ENCODE results near the gene SCD5. TPM values are rescaled to one million over a fixed set of nuclear protein-coding genes. Genes with fewer than 3 reads are reported as not detected.

SCD5 gene
- total and polyA plus RNA-seq, 2 of the 4 experiments (the other 2 are of a cell fraction): 12.4 to 13.5 TPM

DNA sequence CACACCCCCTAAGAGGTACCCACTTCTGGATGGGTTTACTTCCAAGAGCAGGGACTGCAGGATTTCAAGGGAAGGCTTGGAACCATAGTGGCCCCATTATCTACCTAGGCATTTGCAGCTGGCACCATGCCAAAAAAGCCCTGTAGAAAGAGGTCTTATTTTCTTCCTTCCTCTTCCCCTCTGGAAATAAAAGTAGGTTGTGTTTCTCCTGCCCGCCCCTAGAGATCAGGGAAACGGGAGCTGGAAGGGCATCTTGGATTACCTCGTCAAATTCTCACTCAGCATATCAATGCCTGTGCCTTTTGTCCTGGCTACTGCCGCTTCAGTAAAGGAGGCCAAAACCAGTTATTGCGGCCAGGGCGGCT is 1.6 kb downstream of the SCD5 start:
- TF ChIP-seq SMC3 (IDR thresholded peaks at IDR 0.05; ENCODE audit: low read depth, low read length) (no peak), NFE2L2 (IDR thresholded peaks at IDR 0.05; ENCODE audit: low read depth, low read length) (no peak), FOS (IDR thresholded peaks at IDR 0.05; ENCODE audit: low read depth, low read length) (no peak), RFX5 (IDR thresholded peaks at IDR 0.05; ENCODE audit: low read depth, low read length) (no peak), RCOR1 (IDR thresholded peaks at IDR 0.05; ENCODE audit: insufficient replicate concordance, low read length) (no peak), BHLHE40 (IDR thresholded peaks at IDR 0.05; ENCODE audit: low read depth, low read length) (no peak), RAD21 (IDR thresholded peaks at IDR 0.05; ENCODE audit: low read length) (no peak), POLR2A (IDR thresholded peaks at IDR 0.05; ENCODE audit: low read depth, low read length) (no peak), MAZ (IDR thresholded peaks at IDR 0.05; ENCODE audit: borderline replicate concordance, low read depth, low read length) (no peak), CHD1 (IDR thresholded peaks at IDR 0.05; ENCODE audit: low read depth, low read length) (no peak), CEBPB (IDR thresholded peaks at IDR 0.05; ENCODE audit: low read depth, low read length) (no peak)
- TF ChIP-seq, protein P1, sequence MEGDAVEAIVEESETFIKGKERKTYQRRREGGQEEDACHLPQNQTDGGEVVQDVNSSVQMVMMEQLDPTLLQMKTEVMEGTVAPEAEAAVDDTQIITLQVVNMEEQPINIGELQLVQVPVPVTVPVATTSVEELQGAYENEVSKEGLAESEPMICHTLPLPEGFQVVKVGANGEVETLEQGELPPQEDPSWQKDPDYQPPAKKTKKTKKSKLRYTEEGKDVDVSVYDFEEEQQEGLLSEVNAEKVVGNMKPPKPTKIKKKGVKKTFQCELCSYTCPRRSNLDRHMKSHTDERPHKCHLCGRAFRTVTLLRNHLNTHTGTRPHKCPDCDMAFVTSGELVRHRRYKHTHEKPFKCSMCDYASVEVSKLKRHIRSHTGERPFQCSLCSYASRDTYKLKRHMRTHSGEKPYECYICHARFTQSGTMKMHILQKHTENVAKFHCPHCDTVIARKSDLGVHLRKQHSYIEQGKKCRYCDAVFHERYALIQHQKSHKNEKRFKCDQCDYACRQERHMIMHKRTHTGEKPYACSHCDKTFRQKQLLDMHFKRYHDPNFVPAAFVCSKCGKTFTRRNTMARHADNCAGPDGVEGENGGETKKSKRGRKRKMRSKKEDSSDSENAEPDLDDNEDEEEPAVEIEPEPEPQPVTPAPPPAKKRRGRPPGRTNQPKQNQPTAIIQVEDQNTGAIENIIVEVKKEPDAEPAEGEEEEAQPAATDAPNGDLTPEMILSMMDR (conservative IDR thresholded peaks at IDR 0.05; ENCODE audit: low read depth, low read length): no peak
- TF ChIP-seq, protein P2, sequence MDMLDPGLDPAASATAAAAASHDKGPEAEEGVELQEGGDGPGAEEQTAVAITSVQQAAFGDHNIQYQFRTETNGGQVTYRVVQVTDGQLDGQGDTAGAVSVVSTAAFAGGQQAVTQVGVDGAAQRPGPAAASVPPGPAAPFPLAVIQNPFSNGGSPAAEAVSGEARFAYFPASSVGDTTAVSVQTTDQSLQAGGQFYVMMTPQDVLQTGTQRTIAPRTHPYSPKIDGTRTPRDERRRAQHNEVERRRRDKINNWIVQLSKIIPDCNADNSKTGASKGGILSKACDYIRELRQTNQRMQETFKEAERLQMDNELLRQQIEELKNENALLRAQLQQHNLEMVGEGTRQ (IDR thresholded peaks at IDR 0.05; ENCODE audit: low read depth, low read length): no peak
- intact Hi-C loops (cut with micrococcal nuclease) (loop anchor here (5.0 kb wide), 2 partner anchors 50 to 75 kb away; no protein-coding TSS in a partner anchor), dilution Hi-C loops (cut with HindIII; ENCODE audit: low sequenced_read_pairs, unreplicated experiment) (no loop called here), in situ Hi-C loops (cut with MboI; ENCODE audit: low sequenced_read_pairs) (no loop called here)
- no peak overlapping the region for H4K91ac ChIP-seq (ENCODE audit: insufficient read depth, low read depth, low read length)
- H3K4me1 ChIP-seq (ENCODE audit: control insufficient read depth, insufficient read depth, low read length): peaks cover 10% of the 10 kb centered on the region
- H3K36me3 ChIP-seq (ENCODE audit: control insufficient read depth, insufficient read depth, low read length): 0 out of 2 replicates have a peak, but pooled peaks cover 1% of the 10 kb centered on the region
- H2AK9ac ChIP-seq (replicated peaks; ENCODE audit: low read depth, low read length, poor library complexity): no peak overlapping the region
- peak overlapping the region; percentile 75; the same call in 1 of the 2 replicates for H3K23ac ChIP-seq (ENCODE audit: low read depth, low read length)
- peak overlapping the region; percentile 53; the same call in 1 of the 2 replicates for H3K4ac ChIP-seq (ENCODE audit: low read depth, low read length)
- WGBS, 2 experiments (ENCODE audit: extremely low coverage in 2 of 2, insufficient read length in 1 of 2): no CpG with 5 or more reads among the region's 6 CpGs
- peak overlapping the region; percentile 89 for H3K4me2 ChIP-seq (ENCODE audit: low read depth, low read length)
- H2AK5ac ChIP-seq (ENCODE audit: low read depth, low read length): no peak overlapping the region
- no peak overlapping the region for H3K27ac ChIP-seq (ENCODE audit: insufficient read depth, low read length)
- peaks cover 10% of the 10 kb centered on the region; the same call in 1 of the 2 replicates for H4K20me1 ChIP-seq (ENCODE audit: insufficient read depth, low read length)
- H2BK120ac ChIP-seq (ENCODE audit: low read depth, low read length): no peak overlapping the region
- ChIA-PET POLR2A (ENCODE audit: unreplicated experiment) (no interaction called here), CTCF (interaction anchor here (0.5 to 0.6 kb wide), 2 partner anchors 23 to 487 kb away, joined by 3 to 4 read pairs; partner anchors contain the start of gene COQ2)
- H3K9ac ChIP-seq (ENCODE audit: low read depth, low read length): no peak overlapping the region
- H3K18ac ChIP-seq (ENCODE audit: low read depth, low read length): no peak overlapping the region
- peak overlapping the region; percentile 99 for H2AFZ ChIP-seq (replicated peaks; ENCODE audit: low read length, poor library complexity)
- H3K14ac ChIP-seq (replicated peaks; ENCODE audit: low read depth, low read length): no peak overlapping the region; the same call in 1 of the 2 replicates
- DNase-seq (no peak), ATAC-seq (ENCODE audit: low read depth) (no peak)
- H3K9me1 ChIP-seq (ENCODE audit: insufficient read depth, low read length): peaks cover 20% of the 10 kb centered on the region
- H2BK5ac ChIP-seq (ENCODE audit: low read depth, low read length, poor library complexity, severe bottlenecking): no peak overlapping the region
- H4K5ac ChIP-seq (ENCODE audit: low read depth, low read length): no peak overlapping the region
- peaks cover 27 to 33% of the 10 kb centered on the region in 2 experiments; a peak in 3 of 4 replicates for H3K79me1 ChIP-seq (ENCODE audit: low read depth in 1 of 2, low read length in 2 of 2)
- no peak overlapping the region for H3K56ac ChIP-seq (ENCODE audit: extremely low read depth, insufficient read depth, low read length)
- H2BK20ac ChIP-seq (ENCODE audit: low read depth, low read length): no peak overlapping the region
- H3K27me3 ChIP-seq (ENCODE audit: control insufficient read depth, insufficient read depth, low read length): no peaks in the 10 kb centered on the region
- H3K9me3 ChIP-seq (ENCODE audit: control insufficient read depth, insufficient read depth, low read length): no peaks in the 10 kb centered on the region
- BruUV-seq (replicated peaks): no TSS peak
- H2BK15ac ChIP-seq (ENCODE audit: low read depth, low read length): 0 out of 3 replicates have a peak overlapping the region, but pooled peaks have one; percentile 26
- H4K8ac ChIP-seq (ENCODE audit: low read depth in 2 of 2, low read length in 2 of 2): no peak overlapping the region
- peak overlapping the region; percentile 92 for H3K4me3 ChIP-seq (ENCODE audit: insufficient read depth, low read depth, low read length)

Measured in IMR-90 (cell line).